Measurements from ENCODE around the gene MICAL3.

DNA sequence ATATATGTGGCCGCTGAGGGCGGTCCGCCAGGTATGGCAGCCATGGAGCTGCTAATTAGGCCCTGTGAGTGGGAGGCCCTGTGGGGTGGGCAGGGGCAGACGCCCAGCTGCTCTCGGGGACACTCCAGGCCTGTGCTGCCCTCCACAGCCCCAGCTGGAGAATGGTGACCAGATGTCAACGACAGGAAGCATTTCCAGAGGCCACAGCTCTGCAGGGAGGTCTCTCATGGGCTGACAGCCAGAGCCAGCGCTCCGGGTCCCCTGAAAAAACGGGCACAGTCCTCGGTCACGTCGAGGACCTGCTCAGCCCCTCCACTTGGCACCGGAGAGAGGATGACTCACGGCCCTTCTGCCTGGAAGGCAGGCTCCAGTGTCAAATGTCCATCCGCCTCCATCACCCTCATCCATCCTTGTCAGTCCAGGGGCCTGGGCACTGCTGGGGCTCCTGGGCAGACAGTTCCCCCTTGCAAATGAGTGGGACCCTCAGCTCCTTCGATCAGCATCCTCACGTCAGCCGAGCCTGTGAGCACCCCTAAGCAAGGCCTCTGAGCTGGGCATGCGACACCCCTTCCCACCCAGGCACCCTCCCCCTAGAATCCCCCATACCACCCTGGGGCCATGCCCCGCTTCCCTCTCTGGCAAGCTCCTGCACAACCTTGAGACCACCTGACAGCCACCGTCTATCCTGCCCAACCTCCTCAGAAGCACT lies 252.0 kb downstream of the MICAL3 start:
- TF ChIP-seq CTCF (IDR thresholded peaks at IDR 0.05) = no peak
- no peak for TF ChIP-seq EZH2phosphoT487 (IDR thresholded peaks at IDR 0.05)

All from neural progenitor cell (in vitro differentiated cells).